GM12873 (cell line): ENCODE measurements around the gene BTBD2.

Source experiments
- CTCF ChIP-seq: IDR thresholded peaks from 2 replicates; pipeline ENCODE4 v1.5.1; 2012; ENCODE audit warnings: low read depth, mild to moderate bottlenecking, moderate library complexity, low read length, control low read depth; ENCODE audit not compliant: insufficient read depth; ENCODE audit errors: missing control alignments

BTBD2 gene

DNA sequence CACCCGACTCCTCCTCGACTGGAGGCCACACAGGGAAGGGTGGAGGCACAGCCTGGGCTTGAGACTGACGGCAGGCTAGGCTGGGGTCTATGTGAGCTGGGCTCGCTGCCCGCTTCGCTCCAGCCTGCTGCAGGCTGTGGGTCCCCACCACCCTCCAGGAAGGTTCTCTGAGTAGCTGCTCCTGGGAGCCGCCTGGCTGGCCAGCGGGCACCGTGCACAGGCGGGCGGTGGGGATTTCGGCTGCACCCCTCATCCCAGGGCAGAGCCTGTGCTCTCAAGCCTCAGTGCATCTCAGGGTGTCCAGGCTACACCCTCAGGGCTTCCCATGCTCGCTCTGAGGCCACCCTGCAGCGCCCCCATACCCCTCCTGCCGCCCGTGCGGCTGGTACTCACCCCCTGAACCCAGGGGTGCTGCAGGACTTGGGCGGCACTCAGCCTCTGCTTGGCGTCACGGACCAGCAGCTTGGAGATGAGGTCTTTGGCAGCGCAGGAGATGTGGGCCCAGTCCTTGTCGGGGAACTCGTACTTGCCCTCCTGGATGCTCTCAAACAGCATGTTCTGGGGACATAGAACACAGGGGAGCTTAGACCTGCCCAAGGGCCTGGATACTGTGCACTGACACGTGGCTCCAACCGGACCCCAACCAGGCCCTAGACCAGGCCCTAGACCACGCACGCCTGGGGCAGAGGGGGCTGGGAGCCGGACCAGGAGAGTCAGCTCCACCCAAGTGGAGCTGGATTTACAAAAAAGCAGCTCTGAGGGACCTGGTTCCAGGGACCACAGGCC, 25.3 kb upstream of the BTBD2 start:
- no peak for TF ChIP-seq CTCF

- no peak for TF ChIP-seq CTCF
Measured at GRCh38 chr19:2039959-2040646, 24.6 kb upstream of the BTBD2 start.

- TF ChIP-seq CTCF, result no peak
Measured at GRCh38 chr19:2039089-2039958, 23.8 kb upstream of the BTBD2 start.

DNA sequence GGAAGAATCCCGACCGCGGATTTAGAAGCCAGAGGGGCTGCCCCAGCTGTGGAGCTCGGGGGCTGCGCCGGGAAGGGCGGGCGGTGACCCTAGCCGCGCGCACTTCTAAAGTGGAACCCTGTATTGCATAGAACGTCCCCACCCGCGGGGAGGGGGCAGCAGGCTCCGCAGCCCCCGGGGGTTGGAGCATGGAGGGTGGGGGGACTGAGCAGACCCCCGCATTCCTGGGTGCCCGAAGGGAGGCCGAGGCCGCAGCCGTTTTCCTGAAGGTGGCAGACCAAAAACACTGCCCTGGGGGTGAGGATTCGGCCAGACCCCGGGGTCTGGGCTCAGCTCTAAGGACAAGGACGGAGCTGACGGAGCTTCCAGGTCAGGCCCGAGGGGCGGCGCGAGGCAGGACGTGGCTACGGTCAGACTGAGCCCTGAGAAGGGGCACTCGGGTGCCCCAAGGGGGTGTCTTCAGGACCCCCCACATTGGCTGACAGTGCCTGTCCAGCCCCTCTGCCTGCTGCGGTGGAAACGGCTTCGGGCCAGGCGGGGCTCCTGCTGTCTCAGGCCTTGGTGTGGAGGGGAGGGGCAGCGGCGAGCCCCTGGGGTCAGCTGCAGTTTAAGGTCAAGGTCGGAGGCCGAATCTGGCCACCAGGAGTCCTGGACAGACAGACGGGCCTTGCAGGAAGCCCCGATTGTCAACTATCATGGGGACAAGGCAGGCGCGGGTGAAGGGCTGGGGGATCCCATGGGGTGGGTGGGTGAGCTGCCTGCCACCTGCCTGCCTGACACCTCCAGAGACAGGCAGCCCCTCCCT, 23.0 kb upstream of the BTBD2 start:
- TF ChIP-seq CTCF, result no peak

- no peak for TF ChIP-seq CTCF
Measured at GRCh38 chr19:2037651-2038255, 22.2 kb upstream of the BTBD2 start.

GRCh38 chr19:2036424-2036823, 20.9 kb upstream of the BTBD2 start:
- no peak for TF ChIP-seq CTCF
